Measurements from ENCODE around the gene GRIN2D. TPM values are rescaled to one million over a fixed set of nuclear protein-coding genes. Genes with fewer than 3 reads are reported as not detected.

Gene GRIN2D
- total RNA-seq, 1 donor from 2014 or later = 1.2 TPM

- POLR2A ChIA-PET = no interaction called here
- DNase-seq (no peak), ATAC-seq (ENCODE audit: low read depth) (no peak)
- no peaks in the 10 kb centered on the region for H3K27me3 Mint-ChIP-seq
- intact Hi-C loops (cut with micrococcal nuclease) = no loop called here
- CTCF ChIA-PET = no interaction called here
- no peaks in the 10 kb centered on the region for H3K9me3 Mint-ChIP-seq
- H3K4me3 Mint-ChIP-seq = no peak overlapping the region
- H3K27ac Mint-ChIP-seq = no peak overlapping the region
- no peak for TF ChIP-seq CTCF (IDR thresholded peaks at IDR 0.05)
- peaks cover 18% of the 10 kb centered on the region for H3K36me3 Mint-ChIP-seq (ENCODE audit: low read depth)
- H3K4me1 Mint-ChIP-seq = peaks cover 10% of the 10 kb centered on the region
These were observed 34.3 kb upstream of the GRIN2D start for GRCh38 chr19:48359123-48359522.

GRCh38 chr19:48361912-48362311 lies 31.6 kb upstream of the GRIN2D start:
- POLR2A ChIA-PET = no interaction called here
- no peak overlapping the region for H3K27ac Mint-ChIP-seq

GRCh38 chr19:48362716-48363499 lies 30.6 kb upstream of the GRIN2D start:
- Mint-ChIP-seq H3K4me3 (peak overlapping the region; percentile 87), H3K9me3 (no peaks in the 10 kb centered on the region), H3K27me3 (no peaks in the 10 kb centered on the region), H3K27ac (peak overlapping the region; percentile 93), H3K36me3 (ENCODE audit: low read depth) (peaks cover 18% of the 10 kb centered on the region), H3K4me1 (peaks cover 19% of the 10 kb centered on the region)
- ATAC-seq (ENCODE audit: low read depth) = peak; percentile 56
- peak; percentile 83 for DNase-seq
- TF ChIP-seq CTCF (IDR thresholded peaks at IDR 0.05) = no peak
- intact Hi-C loops (cut with micrococcal nuclease) = loop anchor here (1.0 to 5.0 kb wide), 4 partner anchors 56 to 1134 kb away; partner anchors contain the start of gene RPS11
- ChIA-PET POLR2A (interaction anchor here (0.6 to 3.1 kb wide), 15 partner anchors 28 to 512 kb away, joined by 3 to 48 read pairs (median 6); partner anchors contain the start of genes CARD8, EMP3, KDELR1 and PLA2G4C), CTCF (interaction anchor here (1.6 to 2.5 kb wide), 3 partner anchors 12 to 29 kb away, joined by 7 to 22 read pairs (median 14); partner anchors contain the start of gene KDELR1)

More at GRCh38 chr19:48361912-48362311, 31.6 kb upstream of the GRIN2D start:
- Mint-ChIP-seq H3K9me3 (no peaks in the 10 kb centered on the region), H3K4me3 (no peak overlapping the region), H3K36me3 (ENCODE audit: low read depth) (peaks cover 18% of the 10 kb centered on the region), H3K27me3 (no peaks in the 10 kb centered on the region), H3K4me1 (peaks cover 19% of the 10 kb centered on the region)
- no peak for ATAC-seq (ENCODE audit: low read depth)
- CTCF ChIA-PET = no interaction called here
- intact Hi-C loops (cut with micrococcal nuclease) = loop anchor here (2.0 to 5.0 kb wide), 2 partner anchors 131 to 1135 kb away; partner anchors contain the start of gene RPS11
- TF ChIP-seq CTCF (IDR thresholded peaks at IDR 0.05) = no peak
- DNase-seq = no peak

GRCh38 chr19:48363500-48363809 lies 30.0 kb upstream of the GRIN2D start:
- Mint-ChIP-seq H3K36me3 (ENCODE audit: low read depth) (peaks cover 16% of the 10 kb centered on the region), H3K9me3 (no peaks in the 10 kb centered on the region), H3K4me1 (peaks cover 19% of the 10 kb centered on the region), H3K27ac (peak overlapping the region; percentile 93), H3K27me3 (no peaks in the 10 kb centered on the region), H3K4me3 (peak overlapping the region; percentile 87)
- DNase-seq (no peak), ATAC-seq (ENCODE audit: low read depth) (peak; percentile 2)
- intact Hi-C loops (cut with micrococcal nuclease) = loop anchor here (1.0 to 5.0 kb wide), 4 partner anchors 56 to 1134 kb away; partner anchors contain the start of gene RPS11
- CTCF ChIA-PET = interaction anchor here (0.5 to 2.5 kb wide), 7 partner anchors 12 to 399 kb away, joined by 3 to 22 read pairs (median 4); partner anchors contain the start of gene KDELR1
- no peak for TF ChIP-seq CTCF (IDR thresholded peaks at IDR 0.05)
- POLR2A ChIA-PET = interaction anchor here (0.5 to 3.1 kb wide), 27 partner anchors 17 to 1534 kb away, joined by 3 to 48 read pairs (median 4); partner anchors contain the start of genes CARD8, EMP3, KDELR1 and PLA2G4C

All from activated B cell treated with CpG ODN at 0.5 μM for 24 hours (primary cell).